Measurements from ENCODE around the gene SCUBE3. TPM values are rescaled to one million over a fixed set of nuclear protein-coding genes. Genes with fewer than 3 reads are reported as not detected.
A peak's percentile ranks its signal among the peaks of the same experiment; 100 is the strongest.

Gene SCUBE3
- total and polyA plus RNA-seq, 2 of the 4 experiments (the other 2 are of a cell fraction) = 19.9 to 45.5 TPM

GRCh38 chr6:35206346-35206745 is 7.4 kb upstream of the SCUBE3 start:
- no peaks in the 10 kb centered on the region for H3K36me3 ChIP-seq (ENCODE audit: control insufficient read depth, insufficient read depth, low read length)
- no TSS peak for BruUV-seq (replicated peaks)
- H2BK15ac ChIP-seq (ENCODE audit: low read depth, low read length) = no peak overlapping the region
- H2AFZ ChIP-seq (replicated peaks; ENCODE audit: low read length, poor library complexity) = no peak overlapping the region
- no peak overlapping the region for H3K9ac ChIP-seq (ENCODE audit: low read depth, low read length)
- H3K4me1 ChIP-seq (ENCODE audit: control insufficient read depth, insufficient read depth, low read length) = peaks cover 7% of the 10 kb centered on the region
- no peaks in the 10 kb centered on the region for H3K9me1 ChIP-seq (ENCODE audit: insufficient read depth, low read length)
- no peak overlapping the region for H3K18ac ChIP-seq (ENCODE audit: low read depth, low read length)
- no peak overlapping the region for H4K5ac ChIP-seq (ENCODE audit: low read depth, low read length)
- H2BK5ac ChIP-seq (ENCODE audit: low read depth, low read length, poor library complexity, severe bottlenecking) = no peak overlapping the region
- H2BK20ac ChIP-seq (ENCODE audit: low read depth, low read length) = no peak overlapping the region
- H2BK120ac ChIP-seq (ENCODE audit: low read depth, low read length) = no peak overlapping the region
- no peak overlapping the region for H3K56ac ChIP-seq (ENCODE audit: extremely low read depth, insufficient read depth, low read length)
- no peaks in the 10 kb centered on the region for H4K20me1 ChIP-seq (ENCODE audit: insufficient read depth, low read length)
- no peak overlapping the region for H3K27ac ChIP-seq (ENCODE audit: insufficient read depth, low read length)
- no peak overlapping the region for H3K4me3 ChIP-seq (ENCODE audit: insufficient read depth, low read depth, low read length)
- no CpG with 5 or more reads among the region's 1 CpG for WGBS, 2 experiments (ENCODE audit: extremely low coverage in 2 of 2, insufficient read length in 1 of 2)
- ATAC-seq (ENCODE audit: low read depth) = no peak
- H3K9me3 ChIP-seq (ENCODE audit: control insufficient read depth, insufficient read depth, low read length) = no peaks in the 10 kb centered on the region
- peak overlapping the region; percentile 14; the same call in 1 of the 2 replicates for H2AK5ac ChIP-seq (ENCODE audit: low read depth, low read length)
- peaks cover 25% of the 10 kb centered on the region for H3K27me3 ChIP-seq (ENCODE audit: control insufficient read depth, insufficient read depth, low read length)
- peak; percentile 42 for DNase-seq
- H3K4me2 ChIP-seq (ENCODE audit: low read depth, low read length) = no peak overlapping the region
- TF ChIP-seq RCOR1 (IDR thresholded peaks at IDR 0.05; ENCODE audit: insufficient replicate concordance, low read length) = no peak
- TF ChIP-seq CTCF (conservative IDR thresholded peaks at IDR 0.05; ENCODE audit: low read depth, low read length) = no peak
- no peak for TF ChIP-seq RFX5 (IDR thresholded peaks at IDR 0.05; ENCODE audit: low read depth, low read length)
- no peak for TF ChIP-seq CHD1 (IDR thresholded peaks at IDR 0.05; ENCODE audit: low read depth, low read length)
- no peak for TF ChIP-seq FOS (IDR thresholded peaks at IDR 0.05; ENCODE audit: low read depth, low read length)
- no peak for TF ChIP-seq MXI1 (IDR thresholded peaks at IDR 0.05; ENCODE audit: borderline replicate concordance, low read depth, low read length)
- no peak for TF ChIP-seq SMC3 (IDR thresholded peaks at IDR 0.05; ENCODE audit: low read depth, low read length)
- no peak for TF ChIP-seq ELK1 (IDR thresholded peaks at IDR 0.05; ENCODE audit: borderline replicate concordance, low read depth, low read length)
- no peak for TF ChIP-seq POLR2A (IDR thresholded peaks at IDR 0.05; ENCODE audit: low read depth, low read length)
- no peak for TF ChIP-seq MAFK (IDR thresholded peaks at IDR 0.05; ENCODE audit: low read depth, low read length)
- intact Hi-C loops (cut with micrococcal nuclease) = loop anchor here (5.0 kb wide), 1 partner anchor 319 kb away; the partner anchor contains the start of genes ANKS1A and TAF11
- H4K91ac ChIP-seq (ENCODE audit: insufficient read depth, low read depth, low read length) = no peak overlapping the region
- dilution Hi-C loops (cut with HindIII; ENCODE audit: low sequenced_read_pairs, unreplicated experiment) = no loop called here
- peak overlapping the region; percentile 51; the same call in 1 of the 2 replicates for H3K4ac ChIP-seq (ENCODE audit: low read depth, low read length)
- ChIA-PET CTCF (interaction anchor here (0.8 to 5.2 kb wide), 4 partner anchors 33 to 67 kb away, joined by 3 to 46 read pairs (median 9); no protein-coding TSS in a partner anchor), POLR2A (ENCODE audit: unreplicated experiment) (no interaction called here)
- in situ Hi-C loops (cut with MboI; ENCODE audit: low sequenced_read_pairs) = loop anchor here (10.0 kb wide), 1 partner anchor 222 kb away; no protein-coding TSS in a partner anchor
- H3K23ac ChIP-seq (ENCODE audit: low read depth, low read length) = no peak overlapping the region
- no peak overlapping the region for H3K14ac ChIP-seq (replicated peaks; ENCODE audit: low read depth, low read length)
- no peaks in the 10 kb centered on the region for H3K79me1 ChIP-seq (ENCODE audit: low read depth in 1 of 2, low read length in 2 of 2)
- no peak overlapping the region for H2AK9ac ChIP-seq (replicated peaks; ENCODE audit: low read depth, low read length, poor library complexity)
- no peak overlapping the region for H4K8ac ChIP-seq (ENCODE audit: low read depth in 2 of 2, low read length in 2 of 2)

All from IMR-90 (cell line).